ENCODE results near the gene MRPS9.

Gene MRPS9

GRCh38 chr2:105129722-105130232, 91.9 kb downstream of the MRPS9 start:
- peak; percentile 74 for DNase-seq (ENCODE audit: low spot score)
- TF ChIP-seq CTCF (IDR thresholded peaks at IDR 0.05; ENCODE audit: extremely low read depth, missing control alignments) = no peak

- no peak for DNase-seq (ENCODE audit: low spot score)
- TF ChIP-seq CTCF (IDR thresholded peaks at IDR 0.05; ENCODE audit: extremely low read depth, missing control alignments) = no peak
Measured at GRCh38 chr2:105130546-105130945, 92.7 kb downstream of the MRPS9 start.

- no peak for TF ChIP-seq CTCF (IDR thresholded peaks at IDR 0.05; ENCODE audit: extremely low read depth, missing control alignments)
- no peak for DNase-seq (ENCODE audit: low spot score)
Measured at GRCh38 chr2:105134081-105134480, 96.2 kb downstream of the MRPS9 start.

GRCh38 chr2:105135436-105135835, 97.6 kb downstream of the MRPS9 start:
- TF ChIP-seq CTCF (IDR thresholded peaks at IDR 0.05; ENCODE audit: extremely low read depth, missing control alignments) = no peak
- DNase-seq (ENCODE audit: low spot score) = no peak

- no peak for TF ChIP-seq CTCF (IDR thresholded peaks at IDR 0.05; ENCODE audit: extremely low read depth, missing control alignments)
- no peak for DNase-seq (ENCODE audit: low spot score)
Measured at GRCh38 chr2:105136394-105136793, 98.5 kb downstream of the MRPS9 start.

GRCh38 chr2:105138643-105139042, 100.8 kb downstream of the MRPS9 start:
- DNase-seq (ENCODE audit: low spot score) = no peak
- no peak for TF ChIP-seq CTCF (IDR thresholded peaks at IDR 0.05; ENCODE audit: extremely low read depth, missing control alignments)

- no peak for TF ChIP-seq CTCF (IDR thresholded peaks at IDR 0.05; ENCODE audit: extremely low read depth, missing control alignments)
- DNase-seq (ENCODE audit: low spot score) = no peak
Measured at GRCh38 chr2:105139556-105140239, 101.8 kb downstream of the MRPS9 start.

Measured in GM20000 (cell line).